Transverse colon (tissue), 4 donors: ENCODE data around the gene IFRD2.

Source experiments
- POLR2AphosphoS5 ChIP-seq, 3 donors: sonication (generic); formaldehyde crosslinking; IDR thresholded peaks; one replicate each; pipeline ENCODE4 v1.6.1; 2016; ENCODE audit warnings: antibody characterized with exemption in 3 of 3
- TF ChIP-seq, protein P1 (sequence below), 5 experiments: fragments of 200-600 bp in 3 of 5; fragments of 450-650 bp in 2 of 5; sonication (generic) in 3 of 5; IDR thresholded peaks; 1 replicate in 2 of 5; 2 replicates in 3 of 5; pipeline ENCODE4 v1.5.1; 2016 to 2017; ENCODE audit warnings: antibody characterized with exemption in 5 of 5, inconsistent platforms in 3 of 5, mild to moderate bottlenecking in 2 of 5, moderate library complexity in 1 of 5

DNA sequence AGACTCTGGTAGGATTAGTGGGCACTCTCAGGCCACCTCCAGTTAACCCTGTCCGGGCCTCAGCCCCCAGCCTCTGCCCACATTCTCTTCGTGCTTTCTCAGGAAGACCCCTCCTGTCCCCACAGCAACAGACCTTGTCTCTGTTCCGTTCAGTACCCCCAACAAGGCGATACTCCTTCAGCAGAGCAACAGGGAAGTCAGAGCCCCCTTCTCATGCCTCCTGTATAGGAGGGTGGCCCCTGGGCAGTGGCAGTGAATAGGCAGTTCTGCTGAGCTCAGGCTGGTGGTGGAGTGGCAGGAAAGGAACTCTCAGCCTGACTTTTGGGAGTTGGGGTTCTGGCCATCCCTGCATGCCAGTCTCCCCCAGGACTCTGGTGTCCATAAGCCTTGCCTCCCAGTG, 22.8 kb downstream of the IFRD2 start:
- TF ChIP-seq, protein P1, sequence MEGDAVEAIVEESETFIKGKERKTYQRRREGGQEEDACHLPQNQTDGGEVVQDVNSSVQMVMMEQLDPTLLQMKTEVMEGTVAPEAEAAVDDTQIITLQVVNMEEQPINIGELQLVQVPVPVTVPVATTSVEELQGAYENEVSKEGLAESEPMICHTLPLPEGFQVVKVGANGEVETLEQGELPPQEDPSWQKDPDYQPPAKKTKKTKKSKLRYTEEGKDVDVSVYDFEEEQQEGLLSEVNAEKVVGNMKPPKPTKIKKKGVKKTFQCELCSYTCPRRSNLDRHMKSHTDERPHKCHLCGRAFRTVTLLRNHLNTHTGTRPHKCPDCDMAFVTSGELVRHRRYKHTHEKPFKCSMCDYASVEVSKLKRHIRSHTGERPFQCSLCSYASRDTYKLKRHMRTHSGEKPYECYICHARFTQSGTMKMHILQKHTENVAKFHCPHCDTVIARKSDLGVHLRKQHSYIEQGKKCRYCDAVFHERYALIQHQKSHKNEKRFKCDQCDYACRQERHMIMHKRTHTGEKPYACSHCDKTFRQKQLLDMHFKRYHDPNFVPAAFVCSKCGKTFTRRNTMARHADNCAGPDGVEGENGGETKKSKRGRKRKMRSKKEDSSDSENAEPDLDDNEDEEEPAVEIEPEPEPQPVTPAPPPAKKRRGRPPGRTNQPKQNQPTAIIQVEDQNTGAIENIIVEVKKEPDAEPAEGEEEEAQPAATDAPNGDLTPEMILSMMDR (IDR thresholded peaks at IDR 0.05) = no peak
- TF ChIP-seq POLR2AphosphoS5 (IDR thresholded peaks at IDR 0.05) = no peak
